Keratinocyte (primary cell): Measurements from ENCODE around the gene RERE.

ENCODE experiments used
- EZH2 ChIP-seq: IDR thresholded peaks from one replicate; pipeline ENCODE4 v1.6.1; 2012; ENCODE audit warnings: inconsistent platforms, mild to moderate bottlenecking, low read length, moderate library complexity
- TF ChIP-seq, protein P1 (sequence below), 3 experiments: IDR thresholded peaks in 1 of 3; conservative IDR thresholded peaks in 1 of 3; optimal IDR thresholded peaks in 1 of 3; 2 replicates in 2 of 3; 3 replicates in 1 of 3; pipeline versions ENCODE3 to v1.5.1; 2011; ENCODE audit warnings: low read length in 3 of 3, mild to moderate bottlenecking in 3 of 3, moderate library complexity in 2 of 3, control low read depth in 1 of 3, inconsistent platforms in 1 of 3; ENCODE audit not compliant: insufficient read depth in 2 of 3; ENCODE audit errors: extremely low read depth in 1 of 3

DNA sequence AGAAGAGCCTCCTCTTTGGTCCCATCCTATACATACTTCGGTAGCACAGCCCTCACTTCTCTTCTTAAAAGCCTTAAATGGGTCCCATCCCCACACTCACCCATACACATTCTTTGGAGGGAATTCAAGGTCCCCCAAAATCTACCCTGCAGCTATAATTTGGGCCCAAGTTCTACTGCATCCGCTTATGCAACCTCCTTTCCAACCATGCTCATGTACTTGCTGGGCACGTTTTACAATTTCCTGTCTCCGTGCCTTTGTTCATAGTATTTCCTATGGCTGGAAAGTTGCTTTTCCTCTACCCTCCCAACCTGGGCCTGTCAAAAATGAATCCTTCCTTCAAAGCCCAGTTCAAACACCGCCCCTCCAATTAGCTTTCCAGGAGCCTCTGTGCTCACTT, 399.8 kb downstream of the RERE start:
- TF ChIP-seq, protein P1, sequence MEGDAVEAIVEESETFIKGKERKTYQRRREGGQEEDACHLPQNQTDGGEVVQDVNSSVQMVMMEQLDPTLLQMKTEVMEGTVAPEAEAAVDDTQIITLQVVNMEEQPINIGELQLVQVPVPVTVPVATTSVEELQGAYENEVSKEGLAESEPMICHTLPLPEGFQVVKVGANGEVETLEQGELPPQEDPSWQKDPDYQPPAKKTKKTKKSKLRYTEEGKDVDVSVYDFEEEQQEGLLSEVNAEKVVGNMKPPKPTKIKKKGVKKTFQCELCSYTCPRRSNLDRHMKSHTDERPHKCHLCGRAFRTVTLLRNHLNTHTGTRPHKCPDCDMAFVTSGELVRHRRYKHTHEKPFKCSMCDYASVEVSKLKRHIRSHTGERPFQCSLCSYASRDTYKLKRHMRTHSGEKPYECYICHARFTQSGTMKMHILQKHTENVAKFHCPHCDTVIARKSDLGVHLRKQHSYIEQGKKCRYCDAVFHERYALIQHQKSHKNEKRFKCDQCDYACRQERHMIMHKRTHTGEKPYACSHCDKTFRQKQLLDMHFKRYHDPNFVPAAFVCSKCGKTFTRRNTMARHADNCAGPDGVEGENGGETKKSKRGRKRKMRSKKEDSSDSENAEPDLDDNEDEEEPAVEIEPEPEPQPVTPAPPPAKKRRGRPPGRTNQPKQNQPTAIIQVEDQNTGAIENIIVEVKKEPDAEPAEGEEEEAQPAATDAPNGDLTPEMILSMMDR (optimal IDR thresholded peaks at IDR 0.05 in 1 of 3, IDR thresholded peaks at IDR 0.05 in 1 of 3, conservative IDR thresholded peaks at IDR 0.05 in 1 of 3; ENCODE audit: extremely low read depth in 1 of 3, insufficient read depth in 2 of 3, low read length in 3 of 3) = no peak
- no peak for TF ChIP-seq EZH2
